ENCODE measurements around the gene PLET1. TPM values are rescaled to one million over a fixed set of nuclear protein-coding genes. Genes with fewer than 3 reads are reported as not detected.

The PLET1 gene
- total RNA-seq, 1 donor from 2014 or later = not detected

GRCh38 chr11:112223754-112224532 lies 36.7 kb downstream of the PLET1 start:
- Histone ChIP-seq H3K27ac (ENCODE audit: low read depth, low read length) (no peak overlapping the region), H3K27me3 (ENCODE audit: insufficient read depth, low read length) (no peaks in the 10 kb centered on the region), H2AFZ (ENCODE audit: low read depth, low read length) (no peak overlapping the region), H3K79me2 (ENCODE audit: insufficient read depth, low read length) (peaks cover 28% of the 10 kb centered on the region), H3K36me3 (ENCODE audit: insufficient read depth, low read length) (peaks cover 7% of the 10 kb centered on the region), H3K9ac (ENCODE audit: low read length) (no peak overlapping the region), H3K4me3 (ENCODE audit: insufficient read depth, low read depth, low read length) (no peak overlapping the region), H3K4me2 (ENCODE audit: low read length) (no peak overlapping the region), H4K20me1 (ENCODE audit: insufficient read depth, low read length) (no peaks in the 10 kb centered on the region), H3K9me3 (ENCODE audit: insufficient read depth, low read depth, low read length) (no peaks in the 10 kb centered on the region), H3K4me1 (ENCODE audit: insufficient read depth, low read length) (peaks cover 10% of the 10 kb centered on the region)
- Mint-ChIP-seq H3K4me1 (ENCODE audit: low read depth, unreplicated experiment) (peaks cover 1% of the 10 kb centered on the region), H3K4me3 (ENCODE audit: unreplicated experiment) (no peak overlapping the region), H3K36me3 (ENCODE audit: low read depth, unreplicated experiment) (peaks cover 3% of the 10 kb centered on the region), H3K9me3 (ENCODE audit: unreplicated experiment) (no peaks in the 10 kb centered on the region), H3K27me3 (ENCODE audit: low read depth, unreplicated experiment) (no peaks in the 10 kb centered on the region), H3K27ac (ENCODE audit: unreplicated experiment) (no peak overlapping the region)
- DNase-seq (ENCODE audit: low read depth) = no peak
- FAIRE-seq = no peak
- no peak for TF ChIP-seq EZH2 (IDR thresholded peaks at IDR 0.05; ENCODE audit: insufficient read depth, low read length)
- TF ChIP-seq, protein P1, sequence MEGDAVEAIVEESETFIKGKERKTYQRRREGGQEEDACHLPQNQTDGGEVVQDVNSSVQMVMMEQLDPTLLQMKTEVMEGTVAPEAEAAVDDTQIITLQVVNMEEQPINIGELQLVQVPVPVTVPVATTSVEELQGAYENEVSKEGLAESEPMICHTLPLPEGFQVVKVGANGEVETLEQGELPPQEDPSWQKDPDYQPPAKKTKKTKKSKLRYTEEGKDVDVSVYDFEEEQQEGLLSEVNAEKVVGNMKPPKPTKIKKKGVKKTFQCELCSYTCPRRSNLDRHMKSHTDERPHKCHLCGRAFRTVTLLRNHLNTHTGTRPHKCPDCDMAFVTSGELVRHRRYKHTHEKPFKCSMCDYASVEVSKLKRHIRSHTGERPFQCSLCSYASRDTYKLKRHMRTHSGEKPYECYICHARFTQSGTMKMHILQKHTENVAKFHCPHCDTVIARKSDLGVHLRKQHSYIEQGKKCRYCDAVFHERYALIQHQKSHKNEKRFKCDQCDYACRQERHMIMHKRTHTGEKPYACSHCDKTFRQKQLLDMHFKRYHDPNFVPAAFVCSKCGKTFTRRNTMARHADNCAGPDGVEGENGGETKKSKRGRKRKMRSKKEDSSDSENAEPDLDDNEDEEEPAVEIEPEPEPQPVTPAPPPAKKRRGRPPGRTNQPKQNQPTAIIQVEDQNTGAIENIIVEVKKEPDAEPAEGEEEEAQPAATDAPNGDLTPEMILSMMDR (IDR thresholded peaks at IDR 0.05; ENCODE audit: insufficient read depth, low read depth, low read length) = no peak

- DNase-seq (ENCODE audit: low read depth) (no peak), FAIRE-seq (no peak)
- no peak overlapping the region for H3K4me3 ChIP-seq (ENCODE audit: insufficient read depth, low read depth, low read length)
- H2AFZ ChIP-seq (ENCODE audit: low read depth, low read length) = no peak overlapping the region
- H3K9me3 Mint-ChIP-seq (ENCODE audit: unreplicated experiment) = no peaks in the 10 kb centered on the region
- H3K9ac ChIP-seq (ENCODE audit: low read length) = no peak overlapping the region
- peaks cover 19% of the 10 kb centered on the region for H3K79me2 ChIP-seq (ENCODE audit: insufficient read depth, low read length)
- no peak for TF ChIP-seq EZH2 (IDR thresholded peaks at IDR 0.05; ENCODE audit: insufficient read depth, low read length)
- TF ChIP-seq, protein P1 (IDR thresholded peaks at IDR 0.05; ENCODE audit: insufficient read depth, low read depth, low read length) = no peak
- H4K20me1 ChIP-seq (ENCODE audit: insufficient read depth, low read length) = no peaks in the 10 kb centered on the region
- H3K4me1 Mint-ChIP-seq (ENCODE audit: low read depth, unreplicated experiment) = no peaks in the 10 kb centered on the region
- H3K27ac Mint-ChIP-seq (ENCODE audit: unreplicated experiment) = no peak overlapping the region
- no peak overlapping the region for H3K4me2 ChIP-seq (ENCODE audit: low read length)
- H3K36me3 ChIP-seq (ENCODE audit: insufficient read depth, low read length) = no peaks in the 10 kb centered on the region
- no peak overlapping the region for H3K27ac ChIP-seq (ENCODE audit: low read depth, low read length)
- no peaks in the 10 kb centered on the region for H3K9me3 ChIP-seq (ENCODE audit: insufficient read depth, low read depth, low read length)
- H3K4me3 Mint-ChIP-seq (ENCODE audit: unreplicated experiment) = no peak overlapping the region
- peaks cover 10% of the 10 kb centered on the region for H3K4me1 ChIP-seq (ENCODE audit: insufficient read depth, low read length)
- H3K27me3 Mint-ChIP-seq (ENCODE audit: low read depth, unreplicated experiment) = no peaks in the 10 kb centered on the region
- peaks cover 3% of the 10 kb centered on the region for H3K36me3 Mint-ChIP-seq (ENCODE audit: low read depth, unreplicated experiment)
- H3K27me3 ChIP-seq (ENCODE audit: insufficient read depth, low read length) = no peaks in the 10 kb centered on the region
Measured at GRCh38 chr11:112223121-112223520, 37.5 kb downstream of the PLET1 start.

- no peaks in the 10 kb centered on the region for H3K27me3 ChIP-seq (ENCODE audit: insufficient read depth, low read length)
Measured at GRCh38 chr11:112222303-112222702, 38.4 kb downstream of the PLET1 start.

More at GRCh38 chr11:112222303-112222702, 38.4 kb downstream of the PLET1 start:
- no peak for TF ChIP-seq EZH2 (IDR thresholded peaks at IDR 0.05; ENCODE audit: insufficient read depth, low read length)
- TF ChIP-seq, protein P1 (IDR thresholded peaks at IDR 0.05; ENCODE audit: insufficient read depth, low read depth, low read length) = no peak
- Histone ChIP-seq H3K79me2 (ENCODE audit: insufficient read depth, low read length) (peaks cover 11% of the 10 kb centered on the region), H3K27ac (ENCODE audit: low read depth, low read length) (no peak overlapping the region), H3K4me3 (ENCODE audit: insufficient read depth, low read depth, low read length) (no peak overlapping the region), H2AFZ (ENCODE audit: low read depth, low read length) (no peak overlapping the region), H3K36me3 (ENCODE audit: insufficient read depth, low read length) (no peaks in the 10 kb centered on the region), H4K20me1 (ENCODE audit: insufficient read depth, low read length) (no peaks in the 10 kb centered on the region), H3K9ac (ENCODE audit: low read length) (no peak overlapping the region), H3K4me1 (ENCODE audit: insufficient read depth, low read length) (peaks cover 4% of the 10 kb centered on the region), H3K9me3 (ENCODE audit: insufficient read depth, low read depth, low read length) (no peaks in the 10 kb centered on the region), H3K4me2 (ENCODE audit: low read length) (no peak overlapping the region)
- no peak overlapping the region for H3K4me3 Mint-ChIP-seq (ENCODE audit: unreplicated experiment)
- no peaks in the 10 kb centered on the region for H3K27me3 Mint-ChIP-seq (ENCODE audit: low read depth, unreplicated experiment)
- H3K36me3 Mint-ChIP-seq (ENCODE audit: low read depth, unreplicated experiment) = no peaks in the 10 kb centered on the region
- no peaks in the 10 kb centered on the region for H3K4me1 Mint-ChIP-seq (ENCODE audit: low read depth, unreplicated experiment)
- no peaks in the 10 kb centered on the region for H3K9me3 Mint-ChIP-seq (ENCODE audit: unreplicated experiment)
- no peak overlapping the region for H3K27ac Mint-ChIP-seq (ENCODE audit: unreplicated experiment)
- DNase-seq (ENCODE audit: low read depth) (no peak), FAIRE-seq (no peak)
